ENCODE results near the gene KLHDC3. TPM values are rescaled to one million over a fixed set of nuclear protein-coding genes. Genes with fewer than 3 reads are reported as not detected.

The KLHDC3 gene
- total and polyA plus RNA-seq, 2 of the 13 experiments (the other 11 are each of a cell fraction or from before 2014, with no cell fraction given): 78.3 to 91.5 TPM

GRCh38 chr6:43053545-43054205 lies 39.6 kb downstream of the KLHDC3 start, which contains the start of gene CUL7 (continued):
- TF ChIP-seq ARID5B (CRISPR knock-in tag; IDR thresholded peaks at IDR 0.05) (peak; percentile 77; the same call in 1 of the 2 replicates), CREBL2 (CRISPR knock-in tag; IDR thresholded peaks at IDR 0.05; ENCODE audit: borderline replicate concordance) (no peak), ZNF740 (CRISPR knock-in tag; IDR thresholded peaks at IDR 0.05) (no peak; the same call in 1 of the 2 replicates), GLMP (CRISPR knock-in tag; IDR thresholded peaks at IDR 0.05; ENCODE audit: borderline replicate concordance) (no peak), ZNF557 (CRISPR knock-in tag; IDR thresholded peaks at IDR 0.05) (peak; percentile 70), HMG20A (CRISPR knock-in tag; IDR thresholded peaks at IDR 0.05; ENCODE audit: borderline replicate concordance) (peak; percentile 28; the same call in 1 of the 2 replicates), ZNF124 (CRISPR knock-in tag; IDR thresholded peaks at IDR 0.05) (peak; percentile 82; the same call in 1 of the 2 replicates), MYC (CRISPR knock-in tag; IDR thresholded peaks at IDR 0.05; ENCODE audit: borderline replicate concordance) (peak; percentile 90; the same call in 1 of the 2 replicates), SPEN (CRISPR knock-in tag; IDR thresholded peaks at IDR 0.05; ENCODE audit: low read depth) (peak; percentile 88), RFXANK (CRISPR knock-in tag; IDR thresholded peaks at IDR 0.05) (peak; percentile 71; the same call in 1 of the 2 replicates), ZNF788 (CRISPR knock-in tag; IDR thresholded peaks at IDR 0.05; ENCODE audit: borderline replicate concordance) (peak; percentile 99), TAF1 (CRISPR knock-in tag; IDR thresholded peaks at IDR 0.05) (peak; percentile 99), XRCC5 (optimal IDR thresholded peaks at IDR 0.05; ENCODE audit: low read length) (peak; percentile 53), SYNCRIP (IDR thresholded peaks at IDR 0.05; ENCODE audit: insufficient read depth, low read depth, low read length) (no peak), ZNF292 (CRISPR knock-in tag; IDR thresholded peaks at IDR 0.05; ENCODE audit: borderline replicate concordance, low read depth) (0 out of 2 replicates have a peak, but pooled peaks have one; percentile 45), FOXM1 (CRISPR knock-in tag; IDR thresholded peaks at IDR 0.05) (no peak), ASH2L (IDR thresholded peaks at IDR 0.05; ENCODE audit: insufficient read length, low read depth, low read length) (peak; percentile 83), ARNT2 (CRISPR knock-in tag; IDR thresholded peaks at IDR 0.05; ENCODE audit: low read depth) (peak; percentile 88), TAF15 (IDR thresholded peaks at IDR 0.05; ENCODE audit: low read depth, low read length, poor library complexity, severe bottlenecking) (peak; percentile 90), MEIS2 (CRISPR knock-in tag; IDR thresholded peaks at IDR 0.05) (peak; percentile 86; the same call in 1 of the 2 replicates), CC2D1A (CRISPR knock-in tag; IDR thresholded peaks at IDR 0.05) (no peak), ATF4 (CRISPR knock-in tag; IDR thresholded peaks at IDR 0.05) (no peak)
